ENCODE data around the gene AAGAB. TPM values are rescaled to one million over a fixed set of nuclear protein-coding genes. Genes with fewer than 3 reads are reported as not detected.

The AAGAB gene
- total RNA-seq, 1 experiment from 2014 or later: 56.5 TPM

- intact Hi-C loops (cut with micrococcal nuclease; ENCODE audit: unreplicated experiment): no loop called here
- CTCF ChIA-PET: no interaction called here
- POLR2A ChIA-PET (ENCODE audit: unreplicated experiment): no interaction called here
Observed at GRCh38 chr15:67267951-67268941, 13.8 kb upstream of the AAGAB start.

GRCh38 chr15:67267440-67267839 lies 13.0 kb upstream of the AAGAB start:
- no peaks in the 10 kb centered on the region for H3K27me3 ChIP-seq (ENCODE audit: insufficient read depth, low read depth)
- H3K9me2 ChIP-seq (ENCODE audit: insufficient read depth): no peaks in the 10 kb centered on the region
- no peaks in the 10 kb centered on the region for H3K4me1 ChIP-seq (replicated peaks; ENCODE audit: insufficient read depth)
- intact Hi-C loops (cut with micrococcal nuclease; ENCODE audit: unreplicated experiment): no loop called here
- ChIA-PET POLR2A (ENCODE audit: unreplicated experiment) (no interaction called here), CTCF (no interaction called here)
- no peaks in the 10 kb centered on the region for H3K79me2 ChIP-seq (ENCODE audit: low read depth)
- no peak overlapping the region for H3K27ac ChIP-seq
- no peaks in the 10 kb centered on the region for H3K9me3 ChIP-seq (ENCODE audit: insufficient read depth, low read depth)
- no peaks in the 10 kb centered on the region for H4K20me1 ChIP-seq (ENCODE audit: insufficient read depth)
- no peak for TF ChIP-seq CTCF (conservative IDR thresholded peaks at IDR 0.05)
- no peak for TF ChIP-seq EZH2 (IDR thresholded peaks at IDR 0.05; ENCODE audit: low read depth)
- no peak overlapping the region for H3K4me3 ChIP-seq
- no peak overlapping the region for H2AFZ ChIP-seq
- no peaks in the 10 kb centered on the region for H3K36me3 ChIP-seq (ENCODE audit: low read depth)
- no peak for DNase-seq
- H3F3A ChIP-seq (ENCODE audit: insufficient read depth, low read depth): no peaks in the 10 kb centered on the region
- no TSS peak for BruUV-seq (replicated peaks)
- H3K4me2 ChIP-seq: no peak overlapping the region

More at GRCh38 chr15:67267951-67268941, 13.8 kb upstream of the AAGAB start:
- no peak overlapping the region for H2AFZ ChIP-seq
- no peaks in the 10 kb centered on the region for H4K20me1 ChIP-seq (ENCODE audit: insufficient read depth)
- no peaks in the 10 kb centered on the region for H3K4me1 ChIP-seq (replicated peaks; ENCODE audit: insufficient read depth)
- no peaks in the 10 kb centered on the region for H3K9me2 ChIP-seq (ENCODE audit: insufficient read depth)
- H3K4me3 ChIP-seq: no peak overlapping the region
- H3F3A ChIP-seq (ENCODE audit: insufficient read depth, low read depth): no peaks in the 10 kb centered on the region
- no peaks in the 10 kb centered on the region for H3K9me3 ChIP-seq (ENCODE audit: insufficient read depth, low read depth)
- TF ChIP-seq CTCF (conservative IDR thresholded peaks at IDR 0.05) (no peak), EZH2 (IDR thresholded peaks at IDR 0.05; ENCODE audit: low read depth) (no peak)
- no peak for DNase-seq
- no TSS peak for BruUV-seq (replicated peaks)
- no peak overlapping the region for H3K27ac ChIP-seq
- no peaks in the 10 kb centered on the region for H3K36me3 ChIP-seq (ENCODE audit: low read depth)
- no peaks in the 10 kb centered on the region for H3K27me3 ChIP-seq (ENCODE audit: insufficient read depth, low read depth)
- H3K4me2 ChIP-seq: no peak overlapping the region
- no peaks in the 10 kb centered on the region for H3K79me2 ChIP-seq (ENCODE audit: low read depth)

GRCh38 chr15:67266870-67267269 lies 12.4 kb upstream of the AAGAB start:
- Histone ChIP-seq H3K27ac (no peak overlapping the region), H3K36me3 (ENCODE audit: low read depth) (no peaks in the 10 kb centered on the region), H3K4me2 (no peak overlapping the region), H3K27me3 (ENCODE audit: insufficient read depth, low read depth) (no peaks in the 10 kb centered on the region), H3K4me3 (no peak overlapping the region), H3K4me1 (replicated peaks; ENCODE audit: insufficient read depth) (no peaks in the 10 kb centered on the region), H3K9me3 (ENCODE audit: insufficient read depth, low read depth) (no peaks in the 10 kb centered on the region), H2AFZ (no peak overlapping the region), H3F3A (ENCODE audit: insufficient read depth, low read depth) (no peaks in the 10 kb centered on the region), H3K9me2 (ENCODE audit: insufficient read depth) (no peaks in the 10 kb centered on the region), H4K20me1 (ENCODE audit: insufficient read depth) (no peaks in the 10 kb centered on the region), H3K79me2 (ENCODE audit: low read depth) (no peaks in the 10 kb centered on the region)
- intact Hi-C loops (cut with micrococcal nuclease; ENCODE audit: unreplicated experiment): no loop called here
- ChIA-PET POLR2A (ENCODE audit: unreplicated experiment) (interaction anchor here (0.7 kb wide), 1 partner anchor 280 kb away, joined by 5 read pairs; no protein-coding TSS in a partner anchor), CTCF (no interaction called here)
- no TSS peak for BruUV-seq (replicated peaks)
- TF ChIP-seq EZH2 (IDR thresholded peaks at IDR 0.05; ENCODE audit: low read depth) (no peak), CTCF (conservative IDR thresholded peaks at IDR 0.05) (no peak)
- DNase-seq: no peak

Measured in PC-9 (cell line).